ENCODE measurements around the gene RALBP1. TPM values are rescaled to one million over a fixed set of nuclear protein-coding genes. Genes with fewer than 3 reads are reported as not detected.

RALBP1 gene
- total and polyA plus RNA-seq, 2 of the 4 experiments (the other 2 are of a cell fraction): 30.6 to 38.2 TPM

DNA sequence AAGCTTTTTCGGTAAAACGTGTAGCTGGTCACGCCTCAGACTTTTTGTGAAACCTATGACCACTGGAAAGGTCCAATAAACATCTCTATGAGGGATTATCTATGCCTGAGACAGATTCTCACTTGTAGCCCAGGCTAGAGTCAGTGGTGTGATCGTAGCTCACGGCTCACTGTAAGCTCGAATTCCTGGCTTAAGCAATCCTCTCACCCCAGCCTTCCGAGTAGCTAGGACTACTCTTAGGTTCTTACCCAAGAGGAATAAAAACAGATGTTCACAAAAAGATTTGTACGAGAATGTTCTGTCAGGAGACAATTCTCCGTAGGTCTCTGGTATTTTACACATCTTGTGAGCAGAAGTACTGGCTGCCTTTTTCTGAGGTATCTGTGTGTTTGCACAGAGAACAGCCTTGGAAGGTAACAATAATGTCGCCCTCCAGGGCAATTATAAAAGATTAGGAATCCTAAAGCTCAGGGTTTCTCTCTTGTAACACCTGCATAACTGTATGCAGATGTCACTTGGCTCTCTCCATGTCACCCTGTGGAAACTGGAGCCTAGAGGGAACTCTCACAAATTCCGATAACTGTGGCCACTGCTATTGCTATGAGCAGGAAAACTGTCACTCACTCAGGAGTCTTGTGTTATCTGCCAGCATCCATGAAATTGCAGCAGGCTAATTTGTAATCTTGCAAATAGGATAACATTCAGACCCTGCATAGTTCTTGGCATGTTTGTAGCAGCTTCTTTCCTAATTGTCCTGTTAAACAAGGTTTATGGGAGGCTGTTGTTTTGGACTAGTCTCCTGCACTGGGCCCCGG is 25.5 kb upstream of the RALBP1 start:
- Histone ChIP-seq H3K4ac (ENCODE audit: low read depth, low read length) (no peak overlapping the region), H2BK5ac (ENCODE audit: low read depth, low read length, poor library complexity, severe bottlenecking) (no peak overlapping the region), H2AK9ac (replicated peaks; ENCODE audit: low read depth, low read length, poor library complexity) (no peak overlapping the region), H3K18ac (ENCODE audit: low read depth, low read length) (no peak overlapping the region), H2AK5ac (ENCODE audit: low read depth, low read length) (no peak overlapping the region), H3K27me3 (ENCODE audit: control insufficient read depth, insufficient read depth, low read length) (no peaks in the 10 kb centered on the region; the same call in 1 of the 2 replicates), H3K9ac (ENCODE audit: low read depth, low read length) (no peak overlapping the region), H3K23ac (ENCODE audit: low read depth, low read length) (no peak overlapping the region), H2BK120ac (ENCODE audit: low read depth, low read length) (no peak overlapping the region), H2AFZ (replicated peaks; ENCODE audit: low read length, poor library complexity) (no peak overlapping the region), H3K36me3 (ENCODE audit: control insufficient read depth, insufficient read depth, low read length) (no peaks in the 10 kb centered on the region), H3K56ac (ENCODE audit: extremely low read depth, insufficient read depth, low read length) (no peak overlapping the region), H2BK20ac (ENCODE audit: low read depth, low read length) (no peak overlapping the region), H3K4me1 (ENCODE audit: control insufficient read depth, insufficient read depth, low read length) (no peaks in the 10 kb centered on the region), H4K20me1 (ENCODE audit: insufficient read depth, low read length) (no peaks in the 10 kb centered on the region), H3K27ac (ENCODE audit: insufficient read depth, low read length) (no peak overlapping the region), H2BK15ac (ENCODE audit: low read depth, low read length) (no peak overlapping the region), H3K9me3 (ENCODE audit: control insufficient read depth, insufficient read depth, low read length) (peaks cover 13% of the 10 kb centered on the region), H3K14ac (replicated peaks; ENCODE audit: low read depth, low read length) (no peak overlapping the region), H3K9me1 (ENCODE audit: insufficient read depth, low read length) (peaks cover 3% of the 10 kb centered on the region; the same call in 1 of the 2 replicates), H4K8ac (ENCODE audit: low read depth in 2 of 2, low read length in 2 of 2) (no peak overlapping the region), H3K79me1 (ENCODE audit: low read depth in 1 of 2, low read length in 2 of 2) (no peaks in the 10 kb centered on the region), H3K4me2 (ENCODE audit: low read depth, low read length) (no peak overlapping the region), H4K91ac (ENCODE audit: insufficient read depth, low read depth, low read length) (no peak overlapping the region), H4K5ac (ENCODE audit: low read depth, low read length) (no peak overlapping the region), H3K4me3 (ENCODE audit: insufficient read depth, low read depth, low read length) (no peak overlapping the region)
- in situ Hi-C loops (cut with MboI; ENCODE audit: low sequenced_read_pairs) (no loop called here), intact Hi-C loops (cut with micrococcal nuclease) (no loop called here), dilution Hi-C loops (cut with HindIII; ENCODE audit: low sequenced_read_pairs, unreplicated experiment) (no loop called here)
- WGBS, 2 experiments (ENCODE audit: extremely low coverage in 2 of 2, insufficient read length in 1 of 2): no CpG with 5 or more reads among the region's 12 CpGs
- BruUV-seq (replicated peaks): no TSS peak
- POLR2A ChIA-PET (ENCODE audit: unreplicated experiment): no interaction called here
- DNase-seq: no peak
- CTCF ChIA-PET: interaction anchor here (0.9 kb wide), 1 partner anchor 11 kb away, joined by 4 read pairs; no protein-coding TSS in a partner anchor
- no peak for TF ChIP-seq POLR2A (IDR thresholded peaks at IDR 0.05; ENCODE audit: low read depth, low read length)
- TF ChIP-seq, protein P1, sequence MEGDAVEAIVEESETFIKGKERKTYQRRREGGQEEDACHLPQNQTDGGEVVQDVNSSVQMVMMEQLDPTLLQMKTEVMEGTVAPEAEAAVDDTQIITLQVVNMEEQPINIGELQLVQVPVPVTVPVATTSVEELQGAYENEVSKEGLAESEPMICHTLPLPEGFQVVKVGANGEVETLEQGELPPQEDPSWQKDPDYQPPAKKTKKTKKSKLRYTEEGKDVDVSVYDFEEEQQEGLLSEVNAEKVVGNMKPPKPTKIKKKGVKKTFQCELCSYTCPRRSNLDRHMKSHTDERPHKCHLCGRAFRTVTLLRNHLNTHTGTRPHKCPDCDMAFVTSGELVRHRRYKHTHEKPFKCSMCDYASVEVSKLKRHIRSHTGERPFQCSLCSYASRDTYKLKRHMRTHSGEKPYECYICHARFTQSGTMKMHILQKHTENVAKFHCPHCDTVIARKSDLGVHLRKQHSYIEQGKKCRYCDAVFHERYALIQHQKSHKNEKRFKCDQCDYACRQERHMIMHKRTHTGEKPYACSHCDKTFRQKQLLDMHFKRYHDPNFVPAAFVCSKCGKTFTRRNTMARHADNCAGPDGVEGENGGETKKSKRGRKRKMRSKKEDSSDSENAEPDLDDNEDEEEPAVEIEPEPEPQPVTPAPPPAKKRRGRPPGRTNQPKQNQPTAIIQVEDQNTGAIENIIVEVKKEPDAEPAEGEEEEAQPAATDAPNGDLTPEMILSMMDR (conservative IDR thresholded peaks at IDR 0.05; ENCODE audit: low read depth, low read length): no peak
- TF ChIP-seq, protein P2, sequence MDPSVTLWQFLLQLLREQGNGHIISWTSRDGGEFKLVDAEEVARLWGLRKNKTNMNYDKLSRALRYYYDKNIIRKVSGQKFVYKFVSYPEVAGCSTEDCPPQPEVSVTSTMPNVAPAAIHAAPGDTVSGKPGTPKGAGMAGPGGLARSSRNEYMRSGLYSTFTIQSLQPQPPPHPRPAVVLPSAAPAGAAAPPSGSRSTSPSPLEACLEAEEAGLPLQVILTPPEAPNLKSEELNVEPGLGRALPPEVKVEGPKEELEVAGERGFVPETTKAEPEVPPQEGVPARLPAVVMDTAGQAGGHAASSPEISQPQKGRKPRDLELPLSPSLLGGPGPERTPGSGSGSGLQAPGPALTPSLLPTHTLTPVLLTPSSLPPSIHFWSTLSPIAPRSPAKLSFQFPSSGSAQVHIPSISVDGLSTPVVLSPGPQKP (IDR thresholded peaks at IDR 0.05; ENCODE audit: borderline replicate concordance, low read depth, low read length): no peak
- TF ChIP-seq RFX5 (IDR thresholded peaks at IDR 0.05; ENCODE audit: low read depth, low read length): no peak
- TF ChIP-seq CHD1 (IDR thresholded peaks at IDR 0.05; ENCODE audit: low read depth, low read length): no peak
- TF ChIP-seq RCOR1 (IDR thresholded peaks at IDR 0.05; ENCODE audit: insufficient replicate concordance, low read length): no peak
- ATAC-seq (ENCODE audit: low read depth): no peak; the same call in 1 of the 2 replicates
